Calu3 (cell line): ENCODE measurements around the gene C14orf119. TPM values are rescaled to one million over a fixed set of nuclear protein-coding genes. Genes with fewer than 3 reads are reported as not detected.

Source experiments
- BruUV-seq: library from RNA; stranded (reverse); fragments of 400-500 nt; replicated peaks from 2 replicates; lab custom pipeline; 2021; lab: Mats Ljungman, UMichigan
- CTCF ChIA-PET: fragments of 300-600 bp; sonication (Branson Sonifier 250); formaldehyde crosslinking; loops from one replicate; lab custom pipeline; 2022; ENCODE audit warnings: antibody characterized with exemption; lab: Charles Lee
- DNase-seq: peaks from one replicate; pipeline ENCODE4 v3.0.0; 2022
- H3K27ac Mint-ChIP-seq: one replicate; pipeline ENCODE4 v1.8.0; 2022; ENCODE audit warnings: mixed read lengths; ENCODE audit not compliant: unreplicated experiment
- H3K27me3 Mint-ChIP-seq: one replicate; pipeline ENCODE4 v1.8.0; 2022; ENCODE audit warnings: mixed read lengths; ENCODE audit not compliant: unreplicated experiment
- H3K36me3 Mint-ChIP-seq: one replicate; pipeline ENCODE4 v1.8.0; 2022; ENCODE audit warnings: mild to moderate bottlenecking, moderate library complexity, mixed read lengths; ENCODE audit not compliant: insufficient read depth, unreplicated experiment
- H3K4me1 Mint-ChIP-seq: one replicate; pipeline ENCODE4 v1.8.0; 2022; ENCODE audit warnings: mild to moderate bottlenecking, low read depth, mixed read lengths; ENCODE audit not compliant: unreplicated experiment
- H3K4me3 Mint-ChIP-seq: one replicate; pipeline ENCODE4 v1.8.0; 2022; ENCODE audit warnings: mild to moderate bottlenecking, low read depth, moderate library complexity, mixed read lengths; ENCODE audit not compliant: unreplicated experiment
- H3K9me3 Mint-ChIP-seq: one replicate; pipeline ENCODE4 v1.8.0; 2022; ENCODE audit warnings: low read depth, mixed read lengths; ENCODE audit not compliant: unreplicated experiment
- CTCF ChIP-seq: fragments of 200-600 bp; IDR thresholded peaks from one replicate; pipeline ENCODE4 v1.8.0; 2022; ENCODE audit warnings: antibody characterized with exemption; ENCODE audit not compliant: unreplicated experiment
- intact Hi-C: fragments of 100-400 bp; cut with micrococcal nuclease; formaldehyde crosslinking; loops from one replicate; pipeline ENCODE4 v1.10.0; 2022; ENCODE audit not compliant: unreplicated experiment
- total RNA-seq: library from RNA; stranded (reverse); gene quantifications from 2 replicates; pipeline ENCODE4 v1.2.3, GENCODE V29; 2022

C14orf119 gene
- total RNA-seq, 1 experiment from 2014 or later = 47.3 TPM

DNA sequence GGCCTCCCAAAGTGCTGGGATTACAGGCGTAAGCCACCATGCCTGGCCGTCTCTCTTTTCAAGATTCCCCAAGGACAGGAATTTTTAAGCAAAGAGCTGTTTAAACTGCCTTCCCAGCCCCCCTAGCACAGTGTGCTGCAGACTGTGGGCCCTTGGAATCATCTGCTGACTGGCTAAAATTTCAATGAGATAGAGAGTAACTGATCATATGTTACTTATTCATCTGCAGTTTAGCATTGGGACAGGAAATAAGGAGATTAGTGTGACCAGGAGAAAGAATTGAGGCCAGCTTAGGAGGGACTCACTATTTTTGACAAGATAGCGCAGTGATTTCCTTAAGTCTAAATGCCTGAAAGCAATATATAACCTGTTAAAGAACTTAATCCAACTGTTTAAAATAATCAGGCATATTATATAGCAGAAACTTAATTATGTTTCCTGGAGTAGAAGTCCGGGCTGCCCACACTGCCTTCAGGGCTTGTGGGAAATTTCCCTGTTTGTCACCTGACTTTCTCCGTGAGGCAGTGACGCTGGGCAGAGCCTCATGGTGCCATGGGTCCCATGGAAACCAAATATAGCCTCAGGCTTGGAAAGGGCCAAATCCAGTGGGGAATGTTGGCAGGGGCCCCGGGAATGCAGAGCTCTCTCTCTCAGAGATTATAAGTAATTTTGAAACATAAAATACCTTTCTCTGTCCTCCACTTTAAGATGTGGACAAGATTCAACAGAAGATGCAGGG is 46.6 kb downstream of the C14orf119 start:
- H3K4me1 Mint-ChIP-seq = no peaks in the 10 kb centered on the region
- no peak overlapping the region for H3K4me3 Mint-ChIP-seq
- H3K27ac Mint-ChIP-seq = no peak overlapping the region
- no peaks in the 10 kb centered on the region for H3K9me3 Mint-ChIP-seq
- BruUV-seq = no TSS peak
- no peak for DNase-seq
- no peak for TF ChIP-seq CTCF
- intact Hi-C loops = no loop called here
- CTCF ChIA-PET = interaction anchor here (0.5 to 1.2 kb wide), 2 partner anchors 8 to 9 kb away, joined by 4 read pairs; no protein-coding TSS in a partner anchor
- peaks cover 95% of the 10 kb centered on the region for H3K27me3 Mint-ChIP-seq
- H3K36me3 Mint-ChIP-seq = no peaks in the 10 kb centered on the region

DNA sequence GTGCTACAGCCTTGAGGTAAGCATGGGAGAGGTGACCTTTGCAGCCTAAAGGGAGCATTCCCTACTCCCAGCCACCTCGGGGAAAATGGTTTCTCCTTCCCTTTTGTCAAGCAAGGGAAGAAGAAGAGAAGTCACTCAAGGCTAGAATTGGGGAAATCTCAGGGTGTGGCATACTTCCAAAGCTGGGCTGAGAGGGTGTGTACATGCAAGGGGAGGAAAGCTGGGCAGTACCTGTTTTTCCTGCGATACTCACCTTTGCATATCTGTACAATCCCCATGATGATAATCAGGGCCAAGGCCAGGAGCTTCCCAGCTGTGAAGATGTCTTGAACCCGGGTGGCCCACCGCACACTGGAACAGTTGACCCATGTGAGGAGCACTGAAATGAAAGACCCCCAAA is 47.5 kb downstream of the C14orf119 start:
- CTCF ChIA-PET = interaction anchor here (0.5 to 0.6 kb wide), 2 partner anchors 9 to 10 kb away, joined by 3 to 4 read pairs; no protein-coding TSS in a partner anchor
- H3K4me1 Mint-ChIP-seq = no peaks in the 10 kb centered on the region

DNA sequence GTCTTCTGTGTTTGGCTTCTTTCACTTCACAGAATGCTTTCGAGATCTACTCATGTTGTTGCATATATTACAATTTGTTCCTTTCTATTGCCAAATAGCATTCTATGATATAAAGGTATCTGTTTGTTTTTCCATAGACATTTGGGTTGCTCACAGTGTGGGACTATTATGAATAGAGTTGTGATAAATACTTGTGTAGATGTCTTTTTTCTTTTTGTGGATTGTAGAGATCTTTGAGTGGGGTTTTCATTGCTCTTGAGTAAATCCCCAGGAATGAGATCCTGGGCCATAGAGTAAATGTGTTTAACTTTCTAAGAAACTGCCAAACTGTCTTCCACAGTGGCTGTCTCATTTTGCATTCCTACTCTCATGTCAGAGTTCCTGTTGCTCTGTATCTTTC is 48.6 kb downstream of the C14orf119 start:
- intact Hi-C loops = no loop called here
- CTCF ChIA-PET = interaction anchor here (0.6 to 1.0 kb wide), 2 partner anchors 33 to 1687 kb away, joined by 3 to 4 read pairs; no protein-coding TSS in a partner anchor
- no TSS peak for BruUV-seq
- no peaks in the 10 kb centered on the region for H3K4me1 Mint-ChIP-seq
- DNase-seq = no peak
- no peak overlapping the region for H3K27ac Mint-ChIP-seq
- no peaks in the 10 kb centered on the region for H3K36me3 Mint-ChIP-seq
- no peak for TF ChIP-seq CTCF
- no peaks in the 10 kb centered on the region for H3K9me3 Mint-ChIP-seq
- no peak overlapping the region for H3K4me3 Mint-ChIP-seq
- H3K27me3 Mint-ChIP-seq = peaks cover 95% of the 10 kb centered on the region

More for the DNA sequence above, 47.5 kb downstream of the C14orf119 start:
- H3K27me3 Mint-ChIP-seq = peaks cover 95% of the 10 kb centered on the region
- H3K36me3 Mint-ChIP-seq = no peaks in the 10 kb centered on the region
- no peak overlapping the region for H3K4me3 Mint-ChIP-seq
- DNase-seq = no peak
- BruUV-seq = no TSS peak
- no peak overlapping the region for H3K27ac Mint-ChIP-seq
- TF ChIP-seq CTCF = no peak
- no peaks in the 10 kb centered on the region for H3K9me3 Mint-ChIP-seq
- intact Hi-C loops = no loop called here

- Mint-ChIP-seq H3K9me3 (no peaks in the 10 kb centered on the region), H3K4me1 (no peaks in the 10 kb centered on the region), H3K4me3 (no peak overlapping the region), H3K36me3 (no peaks in the 10 kb centered on the region), H3K27ac (no peak overlapping the region), H3K27me3 (peaks cover 94% of the 10 kb centered on the region)
- intact Hi-C loops = no loop called here
- DNase-seq = no peak
- CTCF ChIA-PET = no interaction called here
- TF ChIP-seq CTCF = no peak
- no TSS peak for BruUV-seq
Observed at GRCh38 chr14:23145794-23146350, 50.6 kb downstream of the C14orf119 start.
